Activated CD4-positive, CD25-positive, alpha-beta regulatory T cell treated with anti-CD3 and anti-CD28 coated beads, Interleukin-2, amount 50 U/mL, for 24 hours (primary cell): ENCODE results near the gene LMF2.

Experiments used
- ATAC-seq, 2 donors: fragments of 150-1000 bp; cut with Tn5 transposase; one replicate each; pipeline ENCODE4 v1.10.0; 2021; ENCODE audit warnings: mild to moderate bottlenecking in 1 of 2, moderate library complexity in 1 of 2

Gene LMF2

DNA sequence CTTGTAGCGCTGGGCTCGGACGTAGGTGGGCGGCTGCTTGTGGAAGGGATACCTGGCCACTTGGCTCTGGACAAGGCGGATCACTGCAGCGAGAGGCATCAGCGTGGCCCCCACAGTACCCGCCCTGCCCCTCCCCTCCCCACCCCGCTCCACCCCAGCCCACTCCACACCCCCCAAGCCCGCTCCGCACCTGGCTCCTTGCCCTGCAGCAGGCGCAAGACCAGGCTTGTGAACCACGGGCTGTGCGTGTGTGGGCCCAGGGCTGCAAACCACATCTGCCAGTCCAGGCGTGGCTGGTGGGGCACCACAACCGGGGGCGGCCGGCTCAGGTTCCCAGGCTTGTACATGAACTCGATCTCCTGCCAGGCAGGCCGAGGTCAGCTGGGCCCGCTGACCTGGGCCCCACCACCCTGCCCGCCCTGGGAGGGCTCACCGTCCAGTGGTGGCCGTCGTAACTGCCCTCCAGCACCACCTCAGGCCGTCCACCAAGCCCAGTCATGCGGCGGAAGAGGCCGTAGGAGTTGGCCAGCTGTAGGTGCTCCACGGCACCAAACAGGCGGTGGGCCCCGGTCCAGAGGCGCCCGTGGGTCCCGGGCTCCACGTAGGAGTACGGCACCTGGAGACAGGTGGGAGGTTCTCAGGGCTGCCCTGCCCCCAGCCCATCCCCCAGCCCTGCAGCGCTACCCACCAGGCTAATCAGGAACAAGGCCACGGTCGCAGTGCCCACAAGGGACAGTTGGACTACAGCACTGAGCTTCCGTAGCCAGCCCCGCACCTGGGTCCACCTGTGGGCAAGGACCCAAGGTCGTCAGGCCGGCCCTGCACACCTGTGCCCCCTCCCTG lies 2.9 kb downstream of the LMF2 start:
- no peak for ATAC-seq

GRCh38 chr22:50503475-50504145 lies 3.9 kb downstream of the LMF2 start:
- ATAC-seq, result no peak

DNA sequence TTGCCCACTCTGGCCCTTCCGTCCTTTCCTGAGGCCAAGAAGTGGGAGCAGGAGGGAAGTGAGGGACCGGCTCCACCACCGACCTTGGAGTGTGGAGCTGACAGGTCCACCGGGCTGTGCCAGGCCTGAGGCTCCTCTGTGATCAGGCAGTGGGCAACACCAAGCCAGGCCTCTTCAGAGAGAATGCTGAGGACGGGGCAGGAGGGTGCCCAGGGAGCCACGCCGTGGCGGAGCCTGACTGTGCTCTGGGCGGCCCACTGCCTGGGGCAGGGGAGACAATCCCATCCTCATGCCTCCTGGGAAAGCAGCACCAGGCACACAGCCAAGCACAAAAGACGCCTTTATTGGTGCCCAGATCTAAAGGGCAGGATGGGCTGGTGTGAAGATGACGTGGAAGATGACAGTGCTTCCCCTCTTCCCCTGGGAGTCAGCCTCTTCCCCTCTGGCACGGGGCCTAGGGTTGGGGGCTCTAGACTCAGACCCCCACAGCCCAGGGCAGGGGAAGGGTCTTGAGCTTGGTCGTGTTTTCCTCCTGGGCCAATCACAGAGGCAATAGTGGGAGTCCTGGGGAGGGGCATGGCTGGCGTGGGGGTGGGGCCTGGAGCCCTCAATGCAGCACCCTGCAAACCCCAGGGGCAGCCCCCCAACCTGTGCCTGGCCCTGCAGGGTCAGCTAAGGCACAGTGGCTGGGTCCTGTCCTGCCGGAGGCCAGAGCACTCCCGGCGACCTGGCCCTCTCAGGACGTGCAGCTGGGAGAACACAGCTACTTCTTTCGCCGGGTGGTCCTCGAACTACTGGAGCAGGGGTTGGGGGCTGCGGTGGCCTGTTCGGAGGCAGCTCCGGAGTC lies 4.7 kb downstream of the LMF2 start:
- no peak for ATAC-seq

GRCh38 chr22:50502096-50502495 lies 5.4 kb downstream of the LMF2 start:
- no peak for ATAC-seq

DNA sequence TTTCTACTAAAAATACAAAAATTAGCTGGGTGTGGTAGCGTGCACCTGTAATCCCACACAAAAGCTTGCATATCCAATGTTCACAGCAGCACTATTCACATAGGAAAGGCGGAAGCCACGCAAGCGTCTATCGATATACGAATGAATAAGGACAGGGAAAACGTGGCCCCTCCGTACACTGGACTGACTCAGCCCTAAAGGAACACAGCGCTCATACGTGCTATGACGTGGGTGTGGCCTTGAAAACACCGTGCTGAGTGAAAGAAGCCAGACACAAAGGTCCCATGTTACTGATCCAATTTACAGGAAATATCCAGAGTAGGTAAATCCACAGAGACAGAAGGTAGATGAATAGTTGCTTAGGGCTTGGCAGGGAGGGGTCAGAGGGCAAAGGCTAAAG lies 7.0 kb downstream of the LMF2 start:
- ATAC-seq, result no peak

DNA sequence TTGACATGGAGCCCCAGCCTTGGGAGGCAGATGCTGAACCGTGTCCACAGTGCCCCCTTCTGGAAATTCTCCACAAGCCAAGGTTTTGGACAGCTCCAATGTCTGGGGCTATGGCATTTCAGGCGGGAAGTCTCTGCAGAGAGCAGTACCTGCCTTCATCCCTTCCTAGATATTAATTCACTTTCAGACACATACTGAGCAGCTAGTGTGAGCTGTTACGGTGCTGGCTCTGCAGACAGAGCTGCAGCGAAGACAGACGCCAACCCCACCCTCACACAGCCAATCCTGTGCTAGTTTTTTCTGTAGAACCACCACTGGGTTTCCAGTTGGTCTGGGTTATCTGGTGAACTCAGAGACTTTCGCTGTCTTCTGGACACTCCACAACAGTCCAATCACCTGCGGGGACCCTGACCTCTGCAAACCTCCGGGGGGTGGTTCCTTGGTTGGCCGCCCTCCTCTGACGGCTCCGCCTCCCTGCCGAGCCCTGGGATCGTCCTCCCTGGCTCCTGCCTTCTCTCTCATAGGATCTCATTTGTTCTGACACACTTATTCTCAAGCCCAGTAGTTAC lies 9.1 kb downstream of the LMF2 start:
- peak; percentile 84 to 90 for ATAC-seq

DNA sequence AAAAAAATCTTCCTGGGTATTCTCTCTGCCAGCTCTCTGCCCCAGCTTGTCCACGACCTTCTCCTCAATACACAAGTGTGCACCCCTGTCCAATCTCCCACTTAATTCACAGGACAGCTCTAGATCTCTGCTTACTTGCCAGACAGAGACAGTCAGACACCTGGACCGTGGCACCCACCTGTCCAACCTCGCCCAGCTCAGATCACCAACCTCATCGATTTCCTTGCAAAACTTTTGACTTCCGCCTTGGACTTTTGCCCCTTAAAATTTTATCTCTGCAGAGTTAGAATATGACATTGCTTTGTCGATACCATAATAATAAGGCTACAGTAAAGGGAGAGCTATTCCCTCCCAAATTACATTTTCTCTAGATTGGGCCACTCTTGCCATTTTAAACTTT lies 10.4 kb downstream of the LMF2 start:
- ATAC-seq, result no peak

DNA sequence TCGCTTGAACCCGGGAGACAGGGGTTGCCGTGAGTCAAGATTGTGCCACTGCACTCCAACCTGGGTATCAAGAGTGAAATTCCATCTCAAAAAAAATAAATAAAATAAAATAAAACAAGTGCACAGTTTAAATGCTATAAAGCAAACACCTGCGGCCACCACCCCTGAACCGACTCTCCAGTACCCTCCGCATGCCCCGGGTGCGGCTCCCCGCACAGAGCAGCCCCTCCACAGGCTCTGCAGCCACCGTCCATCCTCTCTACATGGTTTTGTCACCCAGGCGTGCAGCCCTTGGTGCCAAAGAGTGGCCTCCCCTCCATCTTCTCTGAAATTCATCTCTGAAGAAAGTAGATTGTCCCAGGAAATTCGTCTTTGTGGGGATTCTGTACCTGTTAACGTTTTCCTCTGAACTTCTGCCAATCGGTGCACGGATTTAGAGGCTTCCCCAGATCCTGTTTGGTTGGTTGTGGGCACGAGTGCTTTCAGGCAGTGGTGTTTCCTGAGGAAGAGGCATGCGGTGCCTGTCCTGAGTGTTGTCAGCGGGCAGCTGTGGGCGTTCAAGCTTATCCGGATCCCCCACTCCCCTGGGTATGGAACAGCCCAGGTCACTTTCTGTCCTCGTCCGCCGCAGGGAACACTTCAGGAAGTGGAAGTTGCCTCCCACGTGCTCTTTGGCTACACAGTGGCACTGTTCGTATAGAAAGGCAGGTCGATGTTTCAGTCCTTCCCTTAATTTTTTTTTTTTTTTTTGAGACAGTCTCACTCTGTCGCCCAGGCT lies 16.8 kb downstream of the LMF2 start:
- no peak for ATAC-seq

DNA sequence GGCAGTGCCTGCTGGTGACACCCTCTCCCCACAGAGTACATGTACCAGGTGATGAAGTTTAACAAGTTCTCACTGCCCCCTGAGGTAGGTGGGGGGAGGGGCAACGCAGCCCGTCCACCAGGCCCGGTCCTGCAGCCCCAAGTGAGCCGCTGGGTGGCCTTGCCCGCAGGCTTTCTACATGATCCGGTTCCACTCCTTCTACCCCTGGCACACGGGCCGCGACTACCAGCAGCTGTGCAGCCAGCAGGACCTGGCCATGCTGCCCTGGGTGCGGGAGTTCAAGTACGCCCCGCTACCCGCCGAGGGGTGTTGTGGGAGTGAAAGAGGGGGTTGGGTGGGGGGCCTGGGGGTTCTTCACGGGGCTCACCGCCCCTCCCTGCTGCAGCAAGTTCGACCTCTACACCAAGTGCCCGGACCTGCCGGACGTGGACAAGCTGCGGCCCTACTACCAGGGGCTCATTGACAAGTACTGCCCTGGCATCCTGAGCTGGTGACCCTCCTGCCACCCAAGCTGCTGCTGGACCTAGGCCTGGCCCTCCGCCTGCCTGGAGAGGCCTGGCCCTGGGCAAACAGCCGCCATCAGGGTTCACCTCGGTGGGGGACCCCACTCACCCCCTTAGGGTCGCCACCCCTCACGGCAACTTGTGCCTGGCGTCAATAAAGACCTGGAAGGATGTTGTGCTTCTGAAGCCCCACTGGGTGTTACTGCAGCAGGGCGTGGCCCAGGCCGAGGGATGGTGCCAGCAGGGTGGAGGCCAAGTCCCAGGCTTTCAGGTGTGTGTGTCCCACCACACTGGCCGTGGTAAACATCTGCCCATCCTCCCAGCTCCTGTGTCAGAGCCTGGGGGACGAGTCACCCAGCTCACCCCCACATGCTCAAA lies 17.9 kb downstream of the LMF2 start:
- no peak for ATAC-seq

- ATAC-seq, result no peak
These were observed 18.6 kb downstream of the LMF2 start for GRCh38 chr22:50488886-50489285.

DNA sequence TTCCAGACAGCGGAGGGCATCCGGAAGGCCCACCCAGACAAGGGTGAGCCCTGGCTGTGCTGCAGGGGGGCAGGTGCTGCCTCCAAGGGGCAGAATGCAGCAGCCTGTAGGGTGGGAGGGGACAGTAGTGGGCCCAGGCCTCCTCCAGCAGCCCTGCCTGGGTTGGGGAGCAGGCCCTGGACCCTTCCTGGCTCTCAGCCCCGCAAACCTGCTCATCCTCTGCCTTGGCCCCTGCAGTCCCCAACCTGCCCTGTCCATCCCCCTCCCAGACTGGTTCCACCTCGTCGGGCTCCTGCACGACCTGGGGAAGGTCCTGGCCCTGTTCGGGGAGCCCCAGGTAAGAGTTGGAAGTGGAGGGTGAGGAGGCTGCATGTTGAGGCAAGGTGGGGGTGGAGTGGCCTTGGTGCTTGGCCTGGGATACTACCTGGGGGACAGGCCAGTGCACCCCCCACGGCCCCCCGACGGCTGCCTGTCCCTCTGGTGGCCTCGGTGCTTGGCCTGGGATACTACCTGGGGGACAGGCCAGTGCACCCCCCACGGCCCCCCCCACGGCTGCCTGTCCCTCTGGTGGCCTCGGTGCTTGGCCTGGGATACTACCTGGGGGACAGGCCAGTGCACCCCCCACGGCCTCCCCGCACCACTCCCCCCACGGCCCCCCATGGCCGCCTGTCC lies 19.4 kb downstream of the LMF2 start:
- ATAC-seq, result no peak

- ATAC-seq, result no peak
These were observed 20.1 kb downstream of the LMF2 start for GRCh38 chr22:50487290-50488005.

DNA sequence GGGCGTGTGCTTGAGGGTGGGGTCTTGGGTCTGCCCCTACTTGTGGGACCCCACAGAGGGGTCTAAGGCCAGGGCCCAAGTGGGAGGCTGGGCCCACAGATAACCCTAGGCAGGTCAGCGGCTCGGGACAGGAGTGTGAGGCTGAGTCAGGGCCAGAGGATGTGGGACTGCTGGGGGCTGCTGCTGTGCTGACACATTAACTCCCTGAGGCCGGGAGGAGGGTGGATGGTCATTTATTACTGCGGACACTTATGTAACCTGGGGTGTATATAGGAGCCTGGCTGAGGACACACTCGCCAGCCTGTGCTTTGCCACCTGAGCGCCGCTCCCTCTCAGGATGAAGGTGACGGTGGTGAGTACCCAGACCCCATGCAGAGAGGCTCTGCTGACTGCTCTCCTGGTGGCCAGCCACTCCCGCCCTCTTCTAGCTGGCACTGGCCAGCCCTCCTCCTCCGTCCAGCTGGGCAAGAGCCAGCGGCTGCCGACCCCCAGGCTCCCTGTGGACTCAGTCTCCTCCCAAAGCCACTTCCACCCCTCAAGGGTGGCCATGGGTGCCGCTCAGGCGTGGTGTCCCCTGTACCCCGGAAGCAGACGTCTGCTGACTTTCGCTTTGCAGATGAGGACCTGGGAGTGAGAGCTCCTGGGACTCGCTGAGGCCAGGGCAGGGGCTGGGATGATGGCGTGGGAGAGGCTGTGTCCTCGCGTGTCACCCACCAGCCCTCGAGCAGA lies 20.8 kb downstream of the LMF2 start, which contains the start of gene MIOX:
MIOX (plus strand) TSS at position 299 of the 729 bp plus-strand sequence; CDS start at position 338, 39 bp downstream.
- no peak for ATAC-seq

DNA sequence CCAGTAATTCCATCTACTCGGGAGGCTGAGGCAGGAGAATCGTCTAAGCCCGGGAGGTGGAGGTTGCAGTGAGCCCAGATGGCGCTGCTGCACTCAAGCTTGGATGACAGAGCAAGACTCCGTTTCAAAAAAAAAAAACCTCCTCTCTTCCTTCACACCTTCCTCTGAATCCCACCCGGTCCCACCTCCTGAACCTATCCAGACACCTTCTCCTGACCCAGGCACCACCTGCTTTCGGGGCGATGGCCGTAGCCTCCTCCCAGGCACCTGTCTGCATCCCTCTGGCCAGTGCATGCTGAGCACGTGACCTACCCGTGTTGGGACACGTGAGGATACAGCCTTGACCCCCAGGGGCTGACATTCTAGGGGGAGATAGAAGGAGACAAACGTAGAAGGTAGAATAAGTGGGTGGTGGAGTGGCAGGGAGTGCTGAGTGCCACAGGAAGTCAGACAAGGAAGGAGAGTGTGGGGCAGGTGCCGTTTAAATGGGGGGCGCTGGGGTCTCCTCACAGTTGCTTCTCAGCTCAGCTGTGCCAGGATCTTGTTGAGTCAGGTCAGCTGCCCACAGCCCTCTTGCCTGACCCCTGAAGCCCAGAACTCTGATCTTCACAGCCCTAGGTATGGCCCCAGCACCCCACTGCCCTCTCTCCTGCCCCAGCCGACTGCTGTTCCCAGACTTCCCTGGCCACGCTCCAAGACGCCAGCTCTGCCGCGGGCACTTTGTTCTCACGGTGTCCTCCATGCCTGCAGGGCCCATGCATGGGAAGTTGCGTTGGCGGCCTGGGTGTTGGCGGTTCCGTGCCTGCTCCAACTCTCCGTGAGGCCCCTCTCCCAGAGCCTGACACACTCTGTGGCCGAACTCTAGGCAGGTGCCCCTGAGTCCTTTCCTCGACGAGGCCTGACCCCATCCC lies 22.0 kb downstream of the LMF2 start:
- ATAC-seq, result no peak

DNA sequence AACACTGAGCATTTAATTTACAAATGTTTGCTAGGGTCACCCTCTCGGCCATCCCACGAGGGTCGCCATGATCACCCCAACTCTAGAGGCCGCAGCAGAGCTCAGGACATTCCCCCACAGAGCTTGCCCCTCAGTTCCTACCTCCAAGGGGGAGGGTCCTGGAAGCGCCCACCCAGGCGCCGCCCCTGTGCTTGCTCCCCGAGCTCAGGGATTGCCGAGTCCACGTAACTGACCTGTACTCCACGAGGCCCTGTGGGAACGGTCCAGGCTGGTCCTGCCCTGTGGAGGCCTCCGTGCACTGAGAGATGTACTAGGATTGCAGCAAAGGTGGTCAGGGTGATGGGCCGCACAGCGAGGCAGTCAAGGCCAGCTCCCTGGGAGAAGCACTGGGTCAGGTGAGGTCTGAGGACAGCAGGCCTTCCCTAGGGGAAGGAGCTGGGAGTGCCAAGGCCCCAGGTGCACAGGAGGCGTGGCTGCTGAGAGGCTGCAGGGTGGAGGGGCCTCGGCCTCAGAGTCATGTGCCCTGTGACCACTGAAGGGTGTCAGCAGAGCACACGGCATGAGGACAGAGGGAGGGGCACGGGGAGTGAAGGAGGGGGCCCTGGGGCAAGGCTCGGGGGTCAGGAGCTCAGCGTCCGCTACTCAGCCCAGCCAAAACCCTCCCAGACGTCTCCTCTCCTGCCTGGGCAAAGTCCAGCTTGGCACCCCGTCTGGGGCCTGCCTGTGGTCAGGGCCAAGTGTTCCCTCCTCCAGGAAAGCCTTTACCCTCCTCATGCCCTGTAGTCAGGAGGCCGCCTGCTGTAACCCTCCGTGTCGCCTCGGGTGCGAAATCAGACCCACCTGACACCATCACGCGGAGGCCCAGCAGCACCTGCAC lies 23.3 kb downstream of the LMF2 start:
- ATAC-seq, result no peak

GRCh38 chr22:50483556-50483955 lies 23.9 kb downstream of the LMF2 start:
- no peak for ATAC-seq

GRCh38 chr22:50483106-50483505 lies 24.4 kb downstream of the LMF2 start:
- no peak for ATAC-seq
